T-helper 2 cell treated with Interferon-gamma antibody and Interleukin-4, amounts not matched to agents 5 μg/mL and 100 μg/mL, for 36 hours (primary cell): ENCODE data around the gene PLA2G2E.

Experiments used
- DNase-seq: peaks from one replicate; pipeline ENCODE4 v3.0.0; 2021; ENCODE audit warnings: low spot score
- H3K27ac Mint-ChIP-seq: one replicate; pipeline ENCODE4 v1.8.0; 2021; ENCODE audit warnings: mild to moderate bottlenecking, mixed read lengths
- H3K27me3 Mint-ChIP-seq: one replicate; pipeline ENCODE4 v1.8.0; 2021; ENCODE audit warnings: low read depth, mixed read lengths
- H3K36me3 Mint-ChIP-seq: one replicate; pipeline ENCODE4 v1.8.0; 2021; ENCODE audit warnings: low read depth, mixed read lengths
- H3K4me1 Mint-ChIP-seq: one replicate; pipeline ENCODE4 v1.8.0; 2021; ENCODE audit warnings: low read depth, mixed read lengths
- H3K4me3 Mint-ChIP-seq: one replicate; pipeline ENCODE4 v1.8.0; 2022; ENCODE audit warnings: mild to moderate bottlenecking, moderate library complexity, mixed read lengths
- H3K9me3 Mint-ChIP-seq: one replicate; pipeline ENCODE4 v1.8.0; 2021; ENCODE audit warnings: mixed read lengths

The PLA2G2E gene

DNA sequence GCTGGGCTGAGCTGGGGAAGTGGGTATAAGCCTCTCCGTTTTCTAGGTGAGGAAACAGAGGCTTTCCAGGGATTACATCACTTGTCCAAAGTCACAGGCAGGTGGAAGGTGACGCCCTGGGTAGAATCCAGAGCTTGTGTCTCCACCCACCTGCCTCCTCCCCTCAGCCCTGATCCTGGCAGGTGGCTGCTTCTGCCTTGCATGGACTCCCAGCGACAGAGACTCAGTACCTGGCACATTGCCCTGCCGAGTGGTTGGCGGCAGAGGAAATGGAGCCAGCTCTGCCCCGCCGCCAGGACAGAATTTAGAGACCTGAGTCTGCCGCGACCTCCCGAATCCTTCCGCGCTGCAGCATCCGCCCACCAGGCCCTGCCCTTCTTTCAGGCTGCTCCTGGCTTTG is 2.1 kb downstream of the PLA2G2E start:
- Mint-ChIP-seq H3K4me1 (peaks cover 1% of the 10 kb centered on the region), H3K9me3 (no peaks in the 10 kb centered on the region), H3K36me3 (no peaks in the 10 kb centered on the region), H3K4me3 (no peak overlapping the region), H3K27ac (no peak overlapping the region), H3K27me3 (no peaks in the 10 kb centered on the region)
- no peak for DNase-seq

DNA sequence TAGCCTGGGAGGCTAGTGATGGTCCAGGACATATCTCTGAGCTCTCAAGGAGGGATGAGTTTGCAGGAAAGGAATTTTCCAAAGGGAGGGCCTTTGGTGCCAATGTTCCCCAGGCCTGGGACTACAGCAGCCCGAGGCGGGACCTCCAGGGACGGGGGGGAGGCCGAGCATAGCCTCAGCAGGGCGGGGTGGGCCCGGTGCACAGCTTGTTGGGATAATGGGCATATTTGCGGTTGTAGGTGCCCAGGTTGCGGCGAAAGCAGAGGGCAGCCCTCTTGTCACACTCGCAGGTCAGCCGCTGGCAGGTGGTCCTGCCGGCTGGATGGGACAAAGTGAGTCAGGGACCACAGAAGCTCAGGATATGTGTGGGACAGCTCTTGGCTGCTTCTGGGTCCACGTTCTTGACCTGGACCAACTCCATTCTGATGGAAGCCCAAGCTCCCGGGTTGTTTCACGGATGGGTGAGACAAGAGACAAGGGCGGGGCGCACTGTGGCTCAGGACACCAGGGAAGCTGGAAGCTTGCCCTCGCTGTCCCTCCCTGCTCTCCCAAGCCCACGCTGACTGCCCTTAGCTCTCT is 3.2 kb downstream of the PLA2G2E start:
- Mint-ChIP-seq H3K36me3 (no peaks in the 10 kb centered on the region), H3K9me3 (no peaks in the 10 kb centered on the region), H3K27me3 (no peaks in the 10 kb centered on the region), H3K4me3 (no peak overlapping the region), H3K4me1 (peaks cover 1% of the 10 kb centered on the region), H3K27ac (no peak overlapping the region)
- DNase-seq, result no peak

DNA sequence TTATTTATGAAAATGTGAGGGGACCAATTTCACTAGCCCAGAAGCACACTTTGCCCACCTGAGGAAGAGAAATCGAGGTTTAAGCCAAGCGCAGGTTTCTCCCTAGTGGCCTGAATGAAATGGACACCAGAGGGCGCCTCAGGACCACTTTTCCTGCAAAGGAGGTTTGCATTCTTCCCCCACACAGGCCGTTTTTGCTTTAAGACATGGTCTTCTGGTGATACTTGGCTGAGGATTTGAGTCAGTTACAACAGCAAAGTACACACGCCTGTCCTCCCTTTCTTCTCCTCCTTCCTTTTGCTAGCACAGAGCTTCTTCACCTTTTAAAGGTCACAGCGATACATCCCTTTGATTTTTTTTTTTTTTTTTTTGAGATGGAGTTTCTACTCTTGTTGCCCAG is 5.4 kb downstream of the PLA2G2E start:
- H3K4me3 Mint-ChIP-seq, result no peak overlapping the region
- peak; percentile 49 for DNase-seq

DNA sequence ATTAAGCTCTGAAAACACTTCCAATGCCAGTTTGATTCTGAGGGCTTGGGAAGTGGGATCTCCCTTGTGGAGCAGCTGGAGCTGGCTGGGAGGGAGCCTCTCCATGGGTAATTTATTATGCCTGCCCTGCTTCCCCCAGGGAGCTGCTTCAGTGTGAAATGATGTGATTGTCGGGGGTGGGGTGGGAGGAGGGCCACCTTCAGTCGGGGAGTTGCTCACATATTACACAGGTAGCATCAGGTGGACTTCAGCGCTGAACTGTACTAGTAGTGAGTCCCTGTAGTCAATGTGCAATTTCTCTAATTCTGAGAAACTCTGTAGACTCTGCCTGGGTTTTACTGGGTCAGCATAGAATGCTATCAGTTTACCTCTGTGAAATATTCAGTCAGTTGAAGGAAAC is 12.8 kb downstream of the PLA2G2E start:
- H3K36me3 Mint-ChIP-seq, result peaks cover 66% of the 10 kb centered on the region
- H3K27me3 Mint-ChIP-seq, result no peaks in the 10 kb centered on the region
- no peak for DNase-seq
- H3K4me1 Mint-ChIP-seq, result peaks cover 4% of the 10 kb centered on the region
- no peak overlapping the region for H3K4me3 Mint-ChIP-seq
- H3K9me3 Mint-ChIP-seq, result no peaks in the 10 kb centered on the region
- no peak overlapping the region for H3K27ac Mint-ChIP-seq

More for the DNA sequence above, 5.4 kb downstream of the PLA2G2E start:
- H3K27ac Mint-ChIP-seq, result no peak overlapping the region
- peaks cover 1% of the 10 kb centered on the region for H3K4me1 Mint-ChIP-seq
- H3K27me3 Mint-ChIP-seq, result no peaks in the 10 kb centered on the region
- peaks cover 8% of the 10 kb centered on the region for H3K36me3 Mint-ChIP-seq
- H3K9me3 Mint-ChIP-seq, result no peaks in the 10 kb centered on the region

DNA sequence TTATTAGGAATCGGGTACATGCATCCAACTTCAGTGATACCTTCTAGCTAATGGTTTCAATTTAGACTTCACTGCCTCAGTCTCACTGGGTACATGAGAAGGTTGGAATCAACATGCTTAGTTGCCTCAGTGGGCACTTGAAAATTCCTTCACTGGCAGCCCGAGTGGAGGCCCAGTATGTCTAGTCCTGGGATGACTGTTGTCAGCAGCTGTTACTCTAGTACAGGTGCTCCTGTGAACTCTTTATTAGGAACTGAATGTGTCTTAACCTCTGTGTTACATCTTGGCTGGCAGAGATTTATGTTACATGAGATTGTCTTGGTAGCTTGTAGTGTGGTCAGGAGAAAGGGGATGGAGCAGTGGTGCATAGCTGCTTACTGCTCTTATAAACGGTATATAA is 13.4 kb downstream of the PLA2G2E start:
- no peaks in the 10 kb centered on the region for H3K9me3 Mint-ChIP-seq
- no peak overlapping the region for H3K27ac Mint-ChIP-seq
- H3K36me3 Mint-ChIP-seq, result peaks cover 68% of the 10 kb centered on the region
- no peaks in the 10 kb centered on the region for H3K27me3 Mint-ChIP-seq
- H3K4me3 Mint-ChIP-seq, result no peak overlapping the region
- H3K4me1 Mint-ChIP-seq, result peaks cover 4% of the 10 kb centered on the region
- DNase-seq, result no peak

DNA sequence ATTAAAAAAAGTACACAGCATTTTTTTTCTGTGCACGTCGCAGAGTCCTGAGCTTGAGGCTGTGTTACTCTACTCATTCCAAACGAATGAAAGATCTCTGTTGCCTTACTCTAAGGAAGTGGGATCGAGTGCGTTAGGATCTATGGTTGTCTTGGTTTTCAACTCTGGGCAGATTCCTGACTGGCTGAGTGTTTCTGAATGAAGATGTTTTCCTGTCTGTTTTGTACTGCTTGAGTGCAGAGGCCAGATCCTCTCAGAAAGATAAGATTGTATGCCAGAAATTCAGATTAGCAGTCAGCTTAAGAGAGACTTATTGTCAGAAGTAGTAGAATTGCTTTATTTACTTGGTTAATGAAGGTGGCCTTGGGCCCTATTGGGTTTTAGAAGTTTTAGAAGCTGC is 14.0 kb downstream of the PLA2G2E start:
- H3K27ac Mint-ChIP-seq, result no peak overlapping the region
- H3K4me3 Mint-ChIP-seq, result no peak overlapping the region
- peaks cover 72% of the 10 kb centered on the region for H3K36me3 Mint-ChIP-seq
- H3K27me3 Mint-ChIP-seq, result no peaks in the 10 kb centered on the region
- no peaks in the 10 kb centered on the region for H3K9me3 Mint-ChIP-seq
- H3K4me1 Mint-ChIP-seq, result peaks cover 4% of the 10 kb centered on the region
- no peak for DNase-seq

DNA sequence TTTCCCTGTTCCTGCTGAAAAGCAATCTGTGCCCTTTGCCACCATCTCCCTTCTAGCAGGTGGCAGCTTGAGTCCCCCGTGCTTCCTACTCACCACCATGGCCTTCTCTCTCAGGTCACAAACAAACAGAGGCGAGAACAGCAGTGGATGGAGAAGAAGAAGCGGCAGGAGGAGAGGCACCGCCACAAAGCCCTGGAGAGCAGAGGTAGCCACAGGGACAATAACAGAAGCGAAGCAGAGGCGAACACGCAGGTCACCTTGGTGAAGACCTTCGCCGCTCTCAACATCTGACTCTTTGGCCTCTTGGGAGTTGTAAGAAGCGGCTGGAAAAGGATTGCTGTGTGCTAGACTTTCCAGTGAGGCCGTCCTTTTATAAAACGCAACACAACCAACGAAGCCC is 16.0 kb downstream of the PLA2G2E start:
- no peak overlapping the region for H3K27ac Mint-ChIP-seq
- DNase-seq, result no peak
- peaks cover 4% of the 10 kb centered on the region for H3K4me1 Mint-ChIP-seq
- peaks cover 71% of the 10 kb centered on the region for H3K36me3 Mint-ChIP-seq
- no peak overlapping the region for H3K4me3 Mint-ChIP-seq
- H3K9me3 Mint-ChIP-seq, result no peaks in the 10 kb centered on the region
- no peaks in the 10 kb centered on the region for H3K27me3 Mint-ChIP-seq

DNA sequence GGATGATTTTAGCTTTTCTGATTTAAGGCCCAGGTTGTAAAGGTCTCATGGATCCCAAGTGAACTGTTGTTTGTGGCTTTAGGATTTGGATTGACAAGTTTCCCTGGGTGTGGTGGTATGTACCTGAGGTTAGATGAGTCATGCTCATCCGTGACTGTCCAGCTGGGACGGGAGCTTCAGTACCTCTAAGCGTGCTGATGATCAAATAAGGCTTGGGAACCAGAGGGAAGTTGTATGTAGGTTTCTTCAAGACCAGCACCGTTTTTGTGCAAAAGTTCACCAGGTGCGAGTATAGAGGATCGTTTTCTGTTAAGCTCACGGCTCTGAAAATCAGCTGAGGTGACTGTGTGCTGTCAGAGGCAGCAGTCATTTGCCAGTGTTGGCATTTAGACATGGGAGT is 19.8 kb downstream of the PLA2G2E start:
- DNase-seq, result no peak
- H3K36me3 Mint-ChIP-seq, result peaks cover 69% of the 10 kb centered on the region
- no peaks in the 10 kb centered on the region for H3K27me3 Mint-ChIP-seq

DNA sequence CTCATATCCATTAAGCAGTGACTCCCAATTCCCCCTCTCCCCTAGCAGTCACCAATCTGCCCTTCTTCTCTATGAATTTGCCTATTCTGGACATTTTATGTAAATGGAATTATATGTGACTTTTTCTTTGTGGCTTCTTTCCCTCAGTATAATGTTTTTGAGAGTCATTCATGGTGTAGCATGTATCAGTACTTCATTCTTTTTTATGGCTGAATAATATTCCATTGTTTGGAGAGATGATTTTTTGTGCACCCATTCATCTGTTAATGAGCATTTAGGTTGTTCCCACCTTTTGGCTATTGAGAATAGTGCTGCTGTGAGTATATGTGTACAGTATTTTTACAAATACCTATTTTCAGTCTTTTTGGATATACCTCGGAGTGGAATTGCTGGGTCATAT is 21.8 kb downstream of the PLA2G2E start:
- no peaks in the 10 kb centered on the region for H3K4me1 Mint-ChIP-seq
- no peak for DNase-seq
- H3K27ac Mint-ChIP-seq, result no peak overlapping the region
- H3K9me3 Mint-ChIP-seq, result no peaks in the 10 kb centered on the region
- H3K36me3 Mint-ChIP-seq, result peaks cover 61% of the 10 kb centered on the region
- H3K4me3 Mint-ChIP-seq, result no peak overlapping the region
- no peaks in the 10 kb centered on the region for H3K27me3 Mint-ChIP-seq

More for the DNA sequence above, 19.8 kb downstream of the PLA2G2E start:
- no peaks in the 10 kb centered on the region for H3K4me1 Mint-ChIP-seq
- H3K27ac Mint-ChIP-seq, result no peak overlapping the region
- no peak overlapping the region for H3K4me3 Mint-ChIP-seq
- no peaks in the 10 kb centered on the region for H3K9me3 Mint-ChIP-seq

DNA sequence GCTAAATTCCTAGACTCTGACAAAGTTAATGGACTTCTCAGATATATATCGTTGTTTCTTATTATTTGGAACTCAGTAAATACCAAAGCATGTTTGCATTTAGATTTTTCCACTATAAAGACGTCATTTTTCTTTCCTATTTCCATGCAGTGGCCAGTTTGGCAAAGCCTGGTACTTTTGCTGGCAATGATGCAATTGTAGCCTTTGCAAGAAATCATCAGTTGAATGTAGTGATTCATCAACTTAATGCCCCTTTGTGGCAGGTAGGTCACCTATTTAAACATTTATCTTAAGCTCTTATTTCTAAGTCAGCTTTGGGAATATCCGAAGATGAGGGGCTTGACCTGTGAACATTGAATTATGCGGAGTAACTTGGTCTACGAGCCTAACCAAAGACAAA is 29.2 kb downstream of the PLA2G2E start:
- no peak for DNase-seq
- H3K27me3 Mint-ChIP-seq, result no peaks in the 10 kb centered on the region
- no peak overlapping the region for H3K27ac Mint-ChIP-seq
- peaks cover 53% of the 10 kb centered on the region for H3K36me3 Mint-ChIP-seq
- H3K9me3 Mint-ChIP-seq, result no peaks in the 10 kb centered on the region
- H3K4me3 Mint-ChIP-seq, result no peak overlapping the region
- H3K4me1 Mint-ChIP-seq, result no peaks in the 10 kb centered on the region

DNA sequence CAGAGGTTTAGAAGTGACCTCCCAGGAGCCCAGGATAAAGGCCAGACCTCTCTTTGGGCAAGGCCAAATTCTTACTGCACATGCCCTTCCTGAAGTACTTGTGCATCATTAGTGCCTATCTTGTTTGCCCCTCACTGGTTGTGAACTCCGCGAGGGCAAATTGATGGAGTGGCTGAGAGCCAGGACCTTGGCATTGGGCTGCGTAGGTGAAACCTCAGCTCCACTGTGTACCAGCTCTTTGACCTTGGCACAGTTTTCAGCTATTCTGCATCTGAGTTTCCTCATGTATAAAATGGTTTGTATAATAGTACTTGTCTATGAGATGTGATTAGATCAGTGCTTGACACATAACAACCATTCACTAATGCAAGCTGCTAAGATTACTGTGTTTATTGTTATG is 29.7 kb downstream of the PLA2G2E start:
- no peaks in the 10 kb centered on the region for H3K27me3 Mint-ChIP-seq
- no peak overlapping the region for H3K27ac Mint-ChIP-seq
- no peaks in the 10 kb centered on the region for H3K4me1 Mint-ChIP-seq
- no peak overlapping the region for H3K4me3 Mint-ChIP-seq
- H3K9me3 Mint-ChIP-seq, result no peaks in the 10 kb centered on the region
- peaks cover 48% of the 10 kb centered on the region for H3K36me3 Mint-ChIP-seq
- DNase-seq, result no peak

DNA sequence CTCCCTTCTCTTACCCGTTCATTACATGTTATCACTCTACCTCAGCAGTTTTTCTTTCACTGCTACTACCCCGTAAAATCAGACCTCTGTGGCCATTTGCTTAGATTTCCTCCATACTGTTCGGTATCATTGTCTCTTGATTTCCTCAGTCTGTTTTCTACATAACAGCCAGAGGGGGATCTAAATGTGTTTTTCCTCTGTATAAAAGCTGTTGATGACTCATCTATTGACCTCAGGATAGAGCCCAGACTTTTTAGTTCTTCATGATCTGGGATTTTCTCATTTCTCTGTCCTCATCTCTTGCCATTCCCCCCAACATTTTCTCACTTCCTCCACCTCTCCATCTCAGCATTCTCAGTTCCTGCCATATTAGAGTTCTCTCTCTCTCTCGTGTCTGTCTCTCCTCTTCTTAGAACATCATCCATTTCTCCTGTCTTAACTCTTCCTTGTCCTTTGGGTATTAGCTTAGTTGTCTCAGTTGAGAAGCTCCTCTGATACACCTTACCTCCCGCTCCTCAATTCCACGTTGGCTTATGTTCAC is 30.7 kb downstream of the PLA2G2E start:
- no peaks in the 10 kb centered on the region for H3K9me3 Mint-ChIP-seq
- H3K4me1 Mint-ChIP-seq, result peaks cover 6% of the 10 kb centered on the region
- peaks cover 45% of the 10 kb centered on the region for H3K36me3 Mint-ChIP-seq
- no peaks in the 10 kb centered on the region for H3K27me3 Mint-ChIP-seq
- H3K4me3 Mint-ChIP-seq, result no peak overlapping the region
- DNase-seq, result no peak
- H3K27ac Mint-ChIP-seq, result peak overlapping the region; percentile 9

DNA sequence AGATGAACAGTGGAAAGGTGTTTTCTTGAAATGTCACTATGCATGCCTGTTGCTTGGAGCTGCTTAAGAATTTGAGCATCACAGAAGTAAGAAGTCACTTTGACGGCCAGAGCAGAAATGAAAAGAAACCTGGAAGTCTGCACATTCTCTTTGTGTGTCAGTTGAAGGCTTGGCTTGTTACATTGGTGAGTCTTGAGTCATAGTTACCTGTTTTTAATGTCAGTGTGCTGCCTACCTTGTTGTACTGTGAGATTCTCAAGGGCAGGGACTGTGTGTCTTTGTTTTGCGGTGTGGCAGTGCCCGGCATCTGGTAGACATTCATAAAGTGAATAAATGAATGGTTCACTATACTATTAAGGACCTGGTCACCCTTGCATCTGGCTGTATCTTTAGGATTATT is 31.3 kb downstream of the PLA2G2E start:
- Mint-ChIP-seq H3K27ac (no peak overlapping the region), H3K27me3 (no peaks in the 10 kb centered on the region), H3K4me1 (peaks cover 8% of the 10 kb centered on the region), H3K36me3 (peaks cover 40% of the 10 kb centered on the region), H3K9me3 (no peaks in the 10 kb centered on the region), H3K4me3 (no peak overlapping the region)
- no peak for DNase-seq

DNA sequence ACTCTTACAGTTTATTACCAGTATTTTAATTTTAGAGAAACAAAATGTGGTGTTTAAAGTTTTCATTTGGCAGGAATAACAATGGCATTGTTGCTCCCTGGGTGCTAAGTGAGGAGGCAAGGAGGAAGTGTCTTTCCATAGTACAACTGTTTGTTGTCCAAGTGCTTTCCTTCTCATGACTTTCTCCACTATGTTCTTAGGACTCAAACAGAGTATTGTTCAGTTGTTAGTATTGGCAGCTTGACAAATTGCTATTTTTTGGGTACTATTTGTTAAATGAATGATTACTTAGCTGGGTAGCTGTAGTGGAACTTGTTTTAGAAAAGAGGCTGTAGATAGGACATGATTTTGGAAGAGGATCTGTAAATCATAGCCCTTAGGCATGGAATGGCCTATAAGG is 33.8 kb downstream of the PLA2G2E start:
- no peak for DNase-seq
- Mint-ChIP-seq H3K27me3 (no peaks in the 10 kb centered on the region), H3K27ac (no peak overlapping the region), H3K9me3 (no peaks in the 10 kb centered on the region), H3K4me1 (peaks cover 14% of the 10 kb centered on the region), H3K4me3 (no peak overlapping the region), H3K36me3 (peaks cover 32% of the 10 kb centered on the region)

DNA sequence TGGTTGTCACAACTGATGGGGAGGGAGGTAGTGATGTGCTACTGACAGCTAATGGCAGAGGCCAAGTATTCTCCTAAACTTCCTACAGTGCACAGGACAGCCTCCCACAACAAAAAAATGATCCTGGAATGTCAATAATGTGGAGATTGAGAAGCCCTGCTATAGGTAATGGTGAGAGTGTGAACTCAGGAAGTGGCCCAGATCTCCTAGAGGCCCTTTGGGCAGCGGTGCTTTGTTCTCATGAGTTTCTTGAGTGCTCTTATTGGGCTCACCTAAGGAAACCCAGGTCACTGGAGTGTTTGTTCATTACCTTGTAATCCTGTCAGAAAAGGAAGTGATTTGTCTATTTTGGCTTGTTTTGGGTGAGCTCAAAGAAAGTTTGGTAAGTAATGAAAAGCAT is 35.3 kb downstream of the PLA2G2E start:
- no peak overlapping the region for H3K4me3 Mint-ChIP-seq
- H3K4me1 Mint-ChIP-seq, result peaks cover 30% of the 10 kb centered on the region
- no peaks in the 10 kb centered on the region for H3K9me3 Mint-ChIP-seq
- H3K27ac Mint-ChIP-seq, result no peak overlapping the region
- H3K36me3 Mint-ChIP-seq, result peaks cover 28% of the 10 kb centered on the region
- no peaks in the 10 kb centered on the region for H3K27me3 Mint-ChIP-seq
- no peak for DNase-seq
